ENCODE measurements around the gene PILRA. TPM values are rescaled to one million over a fixed set of nuclear protein-coding genes. Genes with fewer than 3 reads are reported as not detected.
"Not testable (repeated sequence)": the region's sequence is repeated elsewhere in the genome, so short reads cannot be mapped to it uniquely, and the experiment has no call there.

The PILRA gene
- total RNA-seq, 1 experiment from 2014 or later = not detected

DNA sequence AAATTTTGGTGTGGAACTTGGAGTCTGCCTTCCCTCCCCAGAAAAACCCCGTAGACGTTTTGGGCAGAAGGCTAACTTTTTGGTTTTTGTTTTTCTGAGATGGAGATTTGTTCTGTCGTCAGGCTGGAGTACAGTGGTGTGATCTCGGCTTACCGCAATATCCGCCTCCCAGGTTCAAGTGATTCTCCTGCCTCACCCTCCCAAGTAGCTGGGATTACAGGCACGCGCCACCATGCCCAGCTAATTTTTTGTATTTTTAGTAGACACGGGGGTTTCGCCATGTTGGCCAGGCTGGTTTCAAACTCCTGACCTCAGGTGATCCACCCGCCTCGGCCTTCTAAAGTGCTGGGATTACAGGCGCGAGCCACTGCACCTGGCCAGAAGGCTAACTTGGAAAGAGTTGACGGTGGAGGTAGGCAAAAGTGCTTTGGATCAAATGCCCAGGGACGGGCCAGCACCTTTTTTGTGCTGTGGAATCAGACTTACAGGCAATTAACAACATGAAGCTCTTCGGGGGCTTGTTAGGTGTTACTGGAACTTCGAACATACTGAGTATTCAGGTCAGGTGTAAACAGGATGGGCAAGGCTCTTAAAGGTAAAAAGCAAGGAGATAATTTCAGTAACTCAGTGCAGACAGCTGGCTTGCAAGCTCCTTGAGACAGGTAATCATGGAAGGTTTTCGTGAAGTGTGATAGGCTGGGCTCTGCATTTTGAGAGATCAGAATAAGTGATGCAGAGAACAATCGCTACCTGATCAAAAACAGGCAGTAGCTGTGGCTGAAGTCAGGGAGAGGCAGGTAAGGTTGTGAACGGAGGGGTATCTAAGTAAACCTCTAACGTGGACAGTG lies 61.2 kb downstream of the PILRA start:
- no peak for DNase-seq (ENCODE audit: low read depth)

- peak; percentile 25 for DNase-seq (ENCODE audit: low read depth)
Measured at GRCh38 chr7:100435401-100436304, 62.4 kb downstream of the PILRA start.

DNA sequence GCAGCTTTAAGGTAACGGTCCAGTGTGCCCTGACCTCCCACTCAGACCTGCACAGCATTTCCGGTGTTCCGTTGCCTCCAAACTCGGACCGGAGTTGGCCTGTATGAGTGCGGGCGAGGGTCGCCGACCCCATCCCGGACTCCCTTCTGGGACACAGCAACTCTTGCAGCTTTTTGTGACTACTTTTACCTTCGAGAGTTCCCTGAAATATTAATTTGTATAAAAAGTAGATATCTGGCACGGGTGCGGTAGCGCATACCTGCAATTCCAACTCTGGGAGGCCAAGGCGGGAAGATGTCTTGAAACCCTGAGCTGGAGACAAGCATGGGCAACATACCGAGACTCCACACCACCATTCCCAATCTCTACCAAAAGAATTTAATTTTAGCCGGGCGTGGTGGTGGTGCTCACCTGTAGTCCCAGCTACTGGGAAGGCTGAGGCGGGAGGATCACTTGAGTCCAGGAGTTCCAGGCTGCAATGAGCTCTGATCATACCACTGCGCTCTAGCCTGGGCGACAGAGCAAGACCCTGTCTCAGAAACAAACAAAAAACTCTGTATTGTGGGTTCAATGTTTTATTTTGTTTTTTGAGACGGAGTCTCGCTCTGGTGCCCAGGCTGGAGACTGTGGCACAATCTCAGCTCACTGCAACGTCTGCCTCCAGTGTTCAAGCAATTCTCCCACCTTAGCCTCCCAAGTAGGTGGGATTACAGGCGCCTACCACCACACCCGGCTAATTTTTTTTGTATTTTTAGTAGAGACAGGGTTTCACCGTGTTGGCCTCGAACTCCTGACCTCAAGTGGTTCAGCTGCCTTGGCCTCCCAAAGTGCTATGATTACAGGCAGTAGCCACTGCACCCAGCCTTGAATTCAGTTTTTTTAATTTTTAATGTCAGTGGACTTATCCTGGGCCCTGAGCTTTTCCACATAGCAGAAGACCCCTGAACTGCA lies 64.1 kb downstream of the PILRA start:
- no peak for DNase-seq (ENCODE audit: low read depth)

DNA sequence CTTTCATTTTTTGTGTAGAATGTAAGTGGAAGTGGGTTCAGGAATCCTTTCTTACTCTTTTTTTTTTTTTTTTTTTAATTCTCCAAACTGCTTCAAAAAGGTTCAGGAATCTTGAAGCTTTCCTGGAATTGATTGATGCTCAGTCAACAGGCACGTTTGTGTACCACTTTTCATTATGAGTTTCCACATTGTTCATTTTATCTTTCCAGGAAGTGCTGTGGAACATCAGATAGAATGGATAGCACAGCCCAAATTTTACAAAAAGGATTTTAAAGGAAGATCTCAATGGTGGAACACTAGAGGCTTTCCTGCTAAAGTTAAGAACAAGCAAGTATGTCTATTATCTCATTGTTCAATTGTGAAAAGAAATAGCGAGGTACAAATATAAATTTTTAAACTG lies 64.9 kb downstream of the PILRA start:
- no peak for DNase-seq (ENCODE audit: low read depth)

DNA sequence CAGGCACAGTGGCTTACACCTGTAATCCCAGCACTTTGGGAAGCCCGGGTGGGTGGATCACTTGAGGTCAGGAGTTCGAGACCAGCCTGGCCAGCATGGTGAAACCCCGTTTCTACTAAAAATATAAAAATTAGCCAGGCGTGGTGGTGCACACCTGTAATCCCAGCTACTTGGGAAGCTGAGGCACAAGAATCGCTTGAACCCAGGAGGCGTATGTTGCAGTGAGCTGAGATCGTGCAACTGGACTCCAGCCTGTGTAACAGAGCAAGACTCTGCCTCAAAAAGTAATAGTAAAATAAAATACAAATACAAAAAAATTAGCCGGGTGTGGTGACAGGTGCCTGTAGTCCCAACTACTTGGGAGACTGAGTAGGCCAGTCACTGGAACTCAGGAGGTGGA lies 65.4 kb downstream of the PILRA start:
- DNase-seq (ENCODE audit: low read depth) = not testable (repeated sequence)

GRCh38 chr7:100439244-100439643 lies 66.0 kb downstream of the PILRA start:
- DNase-seq (ENCODE audit: low read depth) = not testable (repeated sequence)

DNA sequence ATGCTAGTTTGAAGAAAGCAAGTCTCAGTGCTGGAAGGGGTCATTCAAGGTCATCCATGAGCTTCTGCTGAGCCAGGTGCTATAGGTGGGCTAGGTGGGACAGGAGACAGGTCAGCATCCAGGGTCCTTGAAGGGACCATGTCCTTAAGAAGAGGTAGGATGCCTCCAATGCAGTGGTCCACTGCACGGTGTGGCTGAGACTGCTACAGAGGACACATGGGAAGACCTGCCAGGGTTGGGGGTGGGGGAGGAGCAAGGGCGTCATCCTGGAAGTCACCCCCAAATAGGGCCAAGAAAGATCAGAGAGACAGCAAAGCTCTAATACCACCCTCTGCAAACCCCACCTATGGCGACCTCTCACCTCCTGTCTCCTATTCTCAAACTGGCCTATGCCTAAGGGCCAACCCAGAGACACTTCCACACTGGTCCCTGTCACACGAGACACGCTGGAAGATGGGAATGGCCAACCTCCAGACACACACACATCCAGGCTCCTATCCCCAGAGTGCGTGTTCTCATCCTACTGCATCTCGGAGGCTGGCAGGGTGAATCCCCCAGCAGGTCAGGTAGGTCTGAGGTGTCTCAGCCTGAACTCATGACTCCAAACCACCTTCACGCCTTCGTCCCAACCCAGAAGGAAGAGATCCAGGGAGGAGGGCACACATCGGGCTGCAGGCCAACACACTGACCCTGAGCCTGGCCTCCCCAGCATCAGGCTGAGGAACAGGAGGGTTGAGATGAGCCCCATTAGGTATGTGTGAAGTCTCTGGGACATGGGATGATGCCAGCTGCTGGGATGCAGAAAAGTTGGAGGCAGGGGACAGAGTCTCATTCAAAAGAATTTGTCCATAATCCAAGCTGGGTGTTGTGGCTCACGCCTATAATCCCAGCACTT lies 68.6 kb downstream of the PILRA start:
- no peak for DNase-seq (ENCODE audit: low read depth)

GRCh38 chr7:100443096-100443840 lies 70.0 kb downstream of the PILRA start:
- no peak for DNase-seq (ENCODE audit: low read depth)

- DNase-seq (ENCODE audit: low read depth) = peak; percentile 59
Measured at GRCh38 chr7:100444311-100445278, 71.3 kb downstream of the PILRA start.

DNA sequence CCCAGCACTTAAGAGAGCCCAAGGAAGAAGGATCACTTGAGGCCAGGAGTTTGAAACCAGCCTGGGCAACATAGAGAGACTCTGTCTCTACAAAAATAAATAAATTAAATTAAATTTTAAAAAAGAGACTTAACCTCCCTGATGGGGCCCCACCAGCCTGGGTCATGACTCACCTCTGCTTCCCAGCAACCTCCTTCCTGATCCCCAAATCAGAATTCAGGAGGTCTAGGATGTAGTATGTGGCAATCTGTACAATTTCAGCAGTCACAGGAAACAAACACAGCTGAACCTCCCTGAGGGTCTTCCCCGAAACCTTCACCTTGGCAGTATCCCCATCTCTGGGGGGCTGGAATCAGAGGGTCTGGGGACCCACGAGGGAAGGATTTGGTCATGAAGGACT lies 72.8 kb downstream of the PILRA start:
- DNase-seq (ENCODE audit: low read depth) = no peak

GRCh38 chr7:100447363-100447762 lies 74.1 kb downstream of the PILRA start:
- DNase-seq (ENCODE audit: low read depth) = not testable (repeated sequence)

- no peak for DNase-seq (ENCODE audit: low read depth)
Measured at GRCh38 chr7:100449190-100449795, 76.0 kb downstream of the PILRA start.

Other genes with a start within 250 kb of the PILRA start
- gene MBLAC1, start 246.5 kb upstream of the PILRA start, total RNA-seq (2014; rRNA removed; shearing (Covaris generic)) = 1.6 and 4.8 TPM in 2 replicates
- gene LAMTOR4, start 224.6 kb upstream of the PILRA start, total RNA-seq (2014; rRNA removed; shearing (Covaris generic)) = 221 and 278 TPM in 2 replicates
- gene TRAPPC14, start 214.8 kb upstream of the PILRA start, total RNA-seq (2014; rRNA removed; shearing (Covaris generic)) = 5.8 and 8.1 TPM in 2 replicates
- gene GAL3ST4, start 204.9 kb upstream of the PILRA start, total RNA-seq (2014; rRNA removed; shearing (Covaris generic)) = 10.0 and 10.2 TPM in 2 replicates
- gene GPC2, start 196.1 kb upstream of the PILRA start, total RNA-seq (2014; rRNA removed; shearing (Covaris generic)) = 2.5 and 5.7 TPM in 2 replicates
- gene STAG3, start 195.6 kb upstream of the PILRA start, total RNA-seq (2014; rRNA removed; shearing (Covaris generic)) = 2.5 and 3.8 TPM in 2 replicates
- not detected in 2 replicates for gene PVRIG, start 153.5 kb upstream of the PILRA start, total RNA-seq (2014; rRNA removed; shearing (Covaris generic))
- gene SPDYE3, start 65.8 kb upstream of the PILRA start, total RNA-seq (2014; rRNA removed; shearing (Covaris generic)) = not detected in 2 replicates
- gene PILRB, start 15.4 kb upstream of the PILRA start, total RNA-seq (2014; rRNA removed; shearing (Covaris generic)) = 7.7 and 10.1 TPM in 2 replicates
- 0.20 and 3.7 TPM in 2 replicates for gene ZCWPW1, start 55.2 kb downstream of the PILRA start, total RNA-seq (2014; rRNA removed; shearing (Covaris generic))
- gene MEPCE, start 56.3 kb downstream of the PILRA start, total RNA-seq (2014; rRNA removed; shearing (Covaris generic)) = 22.2 and 22.5 TPM in 2 replicates
- 30.5 and 40.4 TPM in 2 replicates for gene PPP1R35, start 63.0 kb downstream of the PILRA start, total RNA-seq (2014; rRNA removed; shearing (Covaris generic))
- 0.39 TPM in 1 of 2 replicates, not detected in the other for gene SPACDR, start 90.8 kb downstream of the PILRA start, total RNA-seq (2014; rRNA removed; shearing (Covaris generic))
- 12.5 and 23.6 TPM in 2 replicates for gene TSC22D4, start 105.7 kb downstream of the PILRA start, total RNA-seq (2014; rRNA removed; shearing (Covaris generic))
- not detected in 2 replicates for gene NYAP1, start 110.4 kb downstream of the PILRA start, total RNA-seq (2014; rRNA removed; shearing (Covaris generic))
- gene AGFG2, start 165.7 kb downstream of the PILRA start, total RNA-seq (2014; rRNA removed; shearing (Covaris generic)) = 6.5 and 7.2 TPM in 2 replicates
- gene SAP25, start 200.4 kb downstream of the PILRA start, total RNA-seq (2014; rRNA removed; shearing (Covaris generic)) = 2.1 TPM in 1 of 2 replicates, not detected in the other
- 8.3 and 10.8 TPM in 2 replicates for gene LRCH4, start 212.6 kb downstream of the PILRA start, total RNA-seq (2014; rRNA removed; shearing (Covaris generic))
- 0.49 and 0.72 TPM in 2 replicates for gene FBXO24, start 212.8 kb downstream of the PILRA start, total RNA-seq (2014; rRNA removed; shearing (Covaris generic))
- gene PCOLCE, start 228.9 kb downstream of the PILRA start, total RNA-seq (2014; rRNA removed; shearing (Covaris generic)) = 175 and 237 TPM in 2 replicates
- gene MOSPD3, start 239.1 kb downstream of the PILRA start, total RNA-seq (2014; rRNA removed; shearing (Covaris generic)) = 19.7 and 28.7 TPM in 2 replicates

Measured in RPMI7951 (cell line).